ENCODE data around the gene SLCO4A1. TPM values are rescaled to one million over a fixed set of nuclear protein-coding genes. Genes with fewer than 3 reads are reported as not detected.

The SLCO4A1 gene
- total and polyA plus RNA-seq, 4 donors = 4.7 to 152 (median 42.5) TPM

DNA sequence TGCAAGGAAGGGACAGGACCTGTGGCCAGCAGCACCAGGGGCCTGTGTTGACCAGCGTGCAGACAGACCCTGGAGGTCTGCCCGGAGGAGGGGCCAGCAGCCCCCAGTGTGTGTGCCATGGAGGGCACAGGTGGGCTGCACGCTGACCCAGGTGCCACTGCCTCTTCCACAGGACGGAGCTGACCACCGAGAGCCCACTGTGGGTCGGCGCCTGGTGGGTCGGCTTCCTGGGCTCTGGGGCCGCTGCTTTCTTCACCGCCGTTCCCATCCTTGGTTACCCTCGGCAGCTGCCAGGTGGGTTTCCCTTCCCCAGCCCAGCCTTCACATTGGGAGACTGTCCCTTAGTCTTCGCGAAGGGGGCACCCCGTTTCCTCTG lies 17.9 kb downstream of the SLCO4A1 start:
- Histone ChIP-seq H3K9me3 (ENCODE audit: control insufficient read depth in 4 of 4, insufficient read depth in 3 of 4, low read length in 3 of 4) (peaks cover 0 to 2% (median 0%) of the 10 kb centered on the region in 4 donors), H3K9ac (ENCODE audit: insufficient read depth in 1 of 2, low read length in 2 of 2) (no peak overlapping the region), H3K4me1 (ENCODE audit: control insufficient read depth in 5 of 5, insufficient read depth in 5 of 5, low read length in 5 of 5) (peaks cover 0 to 3% (median 0%) of the 10 kb centered on the region in 5 donors), H3K27ac (ENCODE audit: low read depth in 1 of 2, low read length in 1 of 2) (no peak overlapping the region), H3K27me3 (ENCODE audit: control insufficient read depth in 3 of 3, insufficient read depth in 3 of 3, low read length in 2 of 3) (no peaks in the 10 kb centered on the region), H3K4me3 (no peak overlapping the region), H3K36me3 (ENCODE audit: control insufficient read depth in 4 of 4, insufficient read depth in 4 of 4, low read length in 4 of 4) (peaks cover 0 to 14% (median 0%) of the 10 kb centered on the region in 4 donors)
- 93 to 96% methylated on average over 15 of the region's 15 CpGs for WGBS, 2 donors
- no peak for DNase-seq
- no peak for ATAC-seq (ENCODE audit: insufficient read depth, low FRiP score)
- TF ChIP-seq, protein P1, sequence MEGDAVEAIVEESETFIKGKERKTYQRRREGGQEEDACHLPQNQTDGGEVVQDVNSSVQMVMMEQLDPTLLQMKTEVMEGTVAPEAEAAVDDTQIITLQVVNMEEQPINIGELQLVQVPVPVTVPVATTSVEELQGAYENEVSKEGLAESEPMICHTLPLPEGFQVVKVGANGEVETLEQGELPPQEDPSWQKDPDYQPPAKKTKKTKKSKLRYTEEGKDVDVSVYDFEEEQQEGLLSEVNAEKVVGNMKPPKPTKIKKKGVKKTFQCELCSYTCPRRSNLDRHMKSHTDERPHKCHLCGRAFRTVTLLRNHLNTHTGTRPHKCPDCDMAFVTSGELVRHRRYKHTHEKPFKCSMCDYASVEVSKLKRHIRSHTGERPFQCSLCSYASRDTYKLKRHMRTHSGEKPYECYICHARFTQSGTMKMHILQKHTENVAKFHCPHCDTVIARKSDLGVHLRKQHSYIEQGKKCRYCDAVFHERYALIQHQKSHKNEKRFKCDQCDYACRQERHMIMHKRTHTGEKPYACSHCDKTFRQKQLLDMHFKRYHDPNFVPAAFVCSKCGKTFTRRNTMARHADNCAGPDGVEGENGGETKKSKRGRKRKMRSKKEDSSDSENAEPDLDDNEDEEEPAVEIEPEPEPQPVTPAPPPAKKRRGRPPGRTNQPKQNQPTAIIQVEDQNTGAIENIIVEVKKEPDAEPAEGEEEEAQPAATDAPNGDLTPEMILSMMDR (IDR thresholded peaks at IDR 0.05; ENCODE audit: control extremely low read depth, extremely low read depth) = no peak

DNA sequence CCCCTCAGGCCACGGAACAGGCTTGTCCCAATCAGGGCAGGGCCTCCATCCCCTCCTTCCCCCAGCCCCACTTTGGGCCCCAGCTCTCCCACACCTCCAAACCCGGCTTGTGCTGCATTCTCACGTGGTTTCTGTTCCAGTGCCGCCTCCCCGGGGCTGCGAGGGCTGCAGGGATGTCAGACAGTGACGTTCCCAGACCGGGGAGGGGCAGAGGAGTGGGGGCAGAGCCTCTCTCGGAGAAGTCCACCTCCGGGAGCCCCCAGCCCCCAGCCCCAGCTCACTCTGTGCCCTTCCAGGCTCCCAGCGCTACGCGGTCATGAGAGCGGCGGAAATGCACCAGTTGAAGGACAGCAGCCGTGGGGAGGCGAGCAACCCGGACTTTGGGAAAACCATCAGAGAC lies 18.5 kb downstream of the SLCO4A1 start:
- Histone ChIP-seq H3K27me3 (ENCODE audit: control insufficient read depth in 3 of 3, insufficient read depth in 3 of 3, low read length in 2 of 3) (no peaks in the 10 kb centered on the region), H3K4me1 (ENCODE audit: control insufficient read depth in 5 of 5, insufficient read depth in 5 of 5, low read length in 5 of 5) (peaks cover 0 to 3% (median 0%) of the 10 kb centered on the region in 5 donors), H3K9ac (ENCODE audit: insufficient read depth in 1 of 2, low read length in 2 of 2) (no peak overlapping the region), H3K9me3 (ENCODE audit: control insufficient read depth in 4 of 4, insufficient read depth in 3 of 4, low read length in 3 of 4) (peaks cover 0 to 2% (median 0%) of the 10 kb centered on the region in 4 donors), H3K27ac (ENCODE audit: low read depth in 1 of 2, low read length in 1 of 2) (no peak overlapping the region), H3K36me3 (ENCODE audit: control insufficient read depth in 4 of 4, insufficient read depth in 4 of 4, low read length in 4 of 4) (peaks cover 0 to 14% (median 0%) of the 10 kb centered on the region in 4 donors), H3K4me3 (no peak overlapping the region)
- ATAC-seq (ENCODE audit: insufficient read depth, low FRiP score) = no peak
- TF ChIP-seq, protein P1 (IDR thresholded peaks at IDR 0.05; ENCODE audit: control extremely low read depth, extremely low read depth) = no peak
- 73 to 77% methylated on average over 18 of the region's 18 CpGs for WGBS, 2 donors
- DNase-seq = no peak

DNA sequence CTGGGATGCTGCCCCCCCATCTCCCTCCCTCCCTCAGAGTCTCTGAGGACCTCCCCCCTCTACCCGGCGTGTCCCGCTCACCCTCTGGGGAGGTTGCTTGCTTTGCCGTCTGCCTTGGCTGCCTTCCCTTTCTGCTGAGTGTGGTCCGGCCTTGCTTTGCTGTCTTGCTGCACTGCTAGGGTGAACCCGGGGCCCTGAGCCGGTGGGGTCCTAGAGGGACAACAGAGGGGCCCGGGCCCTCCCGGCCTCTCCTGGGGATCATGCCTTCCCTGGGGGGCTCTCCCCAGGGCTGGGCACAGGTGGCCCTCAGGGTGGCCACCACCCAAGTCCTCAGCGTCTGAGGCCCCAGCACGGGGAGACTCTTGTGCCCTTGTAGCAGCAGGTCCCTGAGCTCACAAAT lies 19.3 kb downstream of the SLCO4A1 start:
- no peak overlapping the region for H3K9ac ChIP-seq (ENCODE audit: insufficient read depth in 1 of 2, low read length in 2 of 2)
- H3K9me3 ChIP-seq (ENCODE audit: control insufficient read depth in 4 of 4, insufficient read depth in 3 of 4, low read length in 3 of 4) = peaks cover 0 to 2% (median 0%) of the 10 kb centered on the region in 4 donors
- DNase-seq (peak in 1 of 3 donors; percentile 47), ATAC-seq (ENCODE audit: insufficient read depth, low FRiP score) (no peak)
- H3K36me3 ChIP-seq (ENCODE audit: control insufficient read depth in 4 of 4, insufficient read depth in 4 of 4, low read length in 4 of 4) = peaks cover 0 to 8% (median 0%) of the 10 kb centered on the region in 4 donors
- H3K4me3 ChIP-seq = no peak overlapping the region
- TF ChIP-seq, protein P1 (IDR thresholded peaks at IDR 0.05; ENCODE audit: control extremely low read depth, extremely low read depth) = no peak
- WGBS, 2 donors = 84 to 90% methylated on average over 11 of the region's 11 CpGs
- no peaks in the 10 kb centered on the region for H3K27me3 ChIP-seq (ENCODE audit: control insufficient read depth in 3 of 3, insufficient read depth in 3 of 3, low read length in 2 of 3)
- H3K27ac ChIP-seq (ENCODE audit: low read depth in 1 of 2, low read length in 1 of 2) = no peak overlapping the region
- peaks cover 0 to 4% (median 0%) of the 10 kb centered on the region in 5 donors for H3K4me1 ChIP-seq (ENCODE audit: control insufficient read depth in 5 of 5, insufficient read depth in 5 of 5, low read length in 5 of 5)

DNA sequence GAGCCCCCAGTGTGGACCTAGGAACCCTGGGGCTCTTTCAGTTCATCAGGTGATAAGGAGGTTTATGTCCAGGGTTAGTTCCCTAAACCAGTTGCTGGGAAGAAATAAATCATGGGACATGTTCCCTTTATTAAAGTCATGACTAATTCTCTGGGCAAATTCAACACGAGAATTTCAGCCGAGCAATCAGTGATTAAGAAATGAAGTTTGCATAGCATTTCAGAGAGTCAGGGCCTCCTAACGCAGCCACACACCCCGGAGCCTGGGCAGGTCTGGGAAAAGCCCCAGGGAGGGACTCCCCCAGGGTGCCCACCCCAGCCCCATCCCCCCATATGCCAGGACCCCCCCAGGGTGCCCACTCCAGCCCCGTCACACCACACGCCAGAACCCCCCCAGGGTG lies 20.1 kb downstream of the SLCO4A1 start:
- ATAC-seq (ENCODE audit: insufficient read depth, low FRiP score) (no peak), DNase-seq (no peak)
- no peaks in the 10 kb centered on the region for H3K27me3 ChIP-seq (ENCODE audit: control insufficient read depth in 3 of 3, insufficient read depth in 3 of 3, low read length in 2 of 3)
- H3K36me3 ChIP-seq (ENCODE audit: control insufficient read depth in 4 of 4, insufficient read depth in 4 of 4, low read length in 4 of 4) = peaks cover 0 to 3% (median 0%) of the 10 kb centered on the region in 4 donors
- H3K27ac ChIP-seq (ENCODE audit: low read depth in 1 of 2, low read length in 1 of 2) = no peak overlapping the region
- H3K9ac ChIP-seq (ENCODE audit: insufficient read depth in 1 of 2, low read length in 2 of 2) = no peak overlapping the region
- 69 to 76% methylated on average over 6 of the region's 6 CpGs for WGBS, 2 donors
- H3K9me3 ChIP-seq (ENCODE audit: control insufficient read depth in 4 of 4, insufficient read depth in 3 of 4, low read length in 3 of 4) = no peaks in the 10 kb centered on the region
- TF ChIP-seq, protein P1 (IDR thresholded peaks at IDR 0.05; ENCODE audit: control extremely low read depth, extremely low read depth) = no peak
- H3K4me3 ChIP-seq = no peak overlapping the region
- peaks cover 0 to 8% (median 5%) of the 10 kb centered on the region in 5 donors for H3K4me1 ChIP-seq (ENCODE audit: control insufficient read depth in 5 of 5, insufficient read depth in 5 of 5, low read length in 5 of 5)
